ENCODE data around the gene ZIC1. TPM values are rescaled to one million over a fixed set of nuclear protein-coding genes. Genes with fewer than 3 reads are reported as not detected.

Gene ZIC1
- polyA plus RNA-seq, 1 donor (not counting 4 experiments of a cell fraction or from before 2014, with no cell fraction given), result not detected

DNA sequence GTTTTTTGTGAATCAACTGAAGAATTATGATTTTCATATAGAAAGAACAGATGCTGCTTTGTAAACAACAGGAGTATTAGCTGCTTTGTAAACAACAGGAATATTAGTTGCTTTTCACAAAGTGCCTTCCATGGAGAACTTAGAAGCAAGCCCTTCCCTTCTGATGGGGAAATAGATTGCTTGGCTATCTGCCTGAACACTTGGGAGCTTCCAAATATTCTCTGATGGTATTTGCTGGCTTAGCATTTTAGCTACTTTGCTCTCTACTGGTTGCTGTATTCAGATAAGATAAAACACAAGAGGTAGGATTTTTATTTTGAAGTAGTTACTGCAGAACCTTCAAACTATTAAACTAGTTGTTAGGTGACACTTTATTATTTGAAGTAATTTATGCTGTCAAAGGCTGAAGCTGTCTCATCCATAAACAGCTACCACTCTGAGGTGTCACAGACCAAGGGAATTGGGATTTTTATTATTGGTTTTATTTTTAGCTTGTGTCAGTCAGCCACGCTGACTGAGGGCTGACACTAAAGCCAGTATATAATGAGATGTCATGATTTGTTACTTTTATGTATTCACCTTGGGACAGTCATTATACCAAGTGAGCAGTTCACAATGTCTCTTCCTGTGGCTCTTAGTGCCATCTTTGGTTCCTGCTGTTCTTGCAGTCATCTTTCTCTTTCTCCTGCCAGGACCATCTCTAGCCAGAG lies 50.0 kb downstream of the ZIC1 start:
- no peak for DNase-seq (ENCODE audit: low read depth, low spot score)
- H3K9me1 ChIP-seq (ENCODE audit: control insufficient read depth, extremely low read depth, insufficient read depth, low read length), result no peaks in the 10 kb centered on the region
- no peaks in the 10 kb centered on the region for H3K9me3 ChIP-seq (ENCODE audit: control insufficient read depth, low read depth, low read length)
- TF ChIP-seq CTCF (optimal IDR thresholded peaks at IDR 0.05 in 1 of 3, IDR thresholded peaks at IDR 0.05 in 1 of 3, conservative IDR thresholded peaks at IDR 0.05 in 1 of 3; ENCODE audit: extremely low read depth in 1 of 3, insufficient read depth in 2 of 3, low read length in 3 of 3), result no peak
- no peak for TF ChIP-seq EZH2 (IDR thresholded peaks at IDR 0.05; ENCODE audit: low read length)
- no peak for FAIRE-seq
- no peak overlapping the region for H2AFZ ChIP-seq (ENCODE audit: control insufficient read depth, low read length)
- H3K36me3 ChIP-seq (ENCODE audit: control insufficient read depth in 2 of 2, extremely low read depth in 1 of 2, insufficient read depth in 2 of 2, low read length in 2 of 2), result no peaks in the 10 kb centered on the region
- dilution Hi-C loops (cut with MboI; ENCODE audit: extremely low pct_ligation_motif_present, low sequenced_read_pairs), result no loop called here
- H4K20me1 ChIP-seq (ENCODE audit: control insufficient read depth, extremely low read depth, insufficient read depth, low read length), result no peaks in the 10 kb centered on the region
- H3K9ac ChIP-seq (ENCODE audit: control insufficient read depth, extremely low read depth, insufficient read depth, low read length), result no peak overlapping the region
- H3K27ac ChIP-seq (ENCODE audit: control insufficient read depth, insufficient read depth, low read length), result no peak overlapping the region
- no peak overlapping the region for H3K4me3 ChIP-seq (ENCODE audit: control insufficient read depth in 2 of 3, extremely low read depth in 1 of 3, insufficient read depth in 2 of 3, low read depth in 1 of 3, low read length in 3 of 3)
- no peaks in the 10 kb centered on the region for H3K4me1 ChIP-seq (ENCODE audit: control insufficient read depth, extremely low read depth, insufficient read depth, low read length)
- no peak overlapping the region for H3K4me2 ChIP-seq (ENCODE audit: control insufficient read depth, extremely low read depth, insufficient read depth, low read depth, low read length)
- no peaks in the 10 kb centered on the region for H3K79me2 ChIP-seq (ENCODE audit: control insufficient read depth, insufficient read depth, low read length)
- H3K27me3 ChIP-seq (ENCODE audit: control insufficient read depth, extremely low read depth, insufficient read depth, low read length), result no peaks in the 10 kb centered on the region

DNA sequence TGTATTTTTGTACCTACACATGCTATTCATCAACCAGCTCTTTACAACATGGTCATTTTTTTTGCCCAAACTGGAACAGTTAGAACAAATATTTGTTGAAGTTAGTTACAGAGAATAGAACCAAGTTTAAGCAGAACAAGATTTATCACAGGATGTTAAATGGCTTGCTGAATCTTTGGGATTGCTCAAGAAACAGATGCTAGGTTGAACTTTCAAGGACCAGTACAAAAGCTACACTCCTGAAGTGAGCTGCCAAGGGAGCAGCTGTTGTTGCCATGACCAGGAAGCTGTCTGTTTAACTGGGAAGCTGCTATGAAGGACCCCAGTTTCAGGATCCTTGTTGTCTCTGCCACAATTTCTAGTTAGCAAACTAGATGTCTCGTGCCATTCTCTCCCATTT lies 53.7 kb downstream of the ZIC1 start:
- TF ChIP-seq EZH2 (IDR thresholded peaks at IDR 0.05; ENCODE audit: low read length) (no peak), CTCF (optimal IDR thresholded peaks at IDR 0.05 in 1 of 3, IDR thresholded peaks at IDR 0.05 in 1 of 3, conservative IDR thresholded peaks at IDR 0.05 in 1 of 3; ENCODE audit: extremely low read depth in 1 of 3, insufficient read depth in 2 of 3, low read length in 3 of 3) (no peak)
- Histone ChIP-seq H3K9ac (ENCODE audit: control insufficient read depth, extremely low read depth, insufficient read depth, low read length) (no peak overlapping the region), H2AFZ (ENCODE audit: control insufficient read depth, low read length) (no peak overlapping the region), H3K79me2 (ENCODE audit: control insufficient read depth, insufficient read depth, low read length) (no peaks in the 10 kb centered on the region), H3K4me2 (ENCODE audit: control insufficient read depth, extremely low read depth, insufficient read depth, low read depth, low read length) (no peak overlapping the region), H3K4me3 (ENCODE audit: control insufficient read depth in 2 of 3, extremely low read depth in 1 of 3, insufficient read depth in 2 of 3, low read depth in 1 of 3, low read length in 3 of 3) (no peak overlapping the region), H4K20me1 (ENCODE audit: control insufficient read depth, extremely low read depth, insufficient read depth, low read length) (no peaks in the 10 kb centered on the region), H3K9me3 (ENCODE audit: control insufficient read depth, low read depth, low read length) (no peaks in the 10 kb centered on the region), H3K27ac (ENCODE audit: control insufficient read depth, insufficient read depth, low read length) (no peak overlapping the region), H3K4me1 (ENCODE audit: control insufficient read depth, extremely low read depth, insufficient read depth, low read length) (no peaks in the 10 kb centered on the region), H3K9me1 (ENCODE audit: control insufficient read depth, extremely low read depth, insufficient read depth, low read length) (no peaks in the 10 kb centered on the region), H3K27me3 (ENCODE audit: control insufficient read depth, extremely low read depth, insufficient read depth, low read length) (no peaks in the 10 kb centered on the region), H3K36me3 (ENCODE audit: control insufficient read depth in 2 of 2, extremely low read depth in 1 of 2, insufficient read depth in 2 of 2, low read length in 2 of 2) (no peaks in the 10 kb centered on the region)
- no peak for FAIRE-seq
- dilution Hi-C loops (cut with MboI; ENCODE audit: extremely low pct_ligation_motif_present, low sequenced_read_pairs), result no loop called here
- DNase-seq (ENCODE audit: low read depth, low spot score), result no peak

Other genes starting within 250 kb of the ZIC1 start
- gene ZIC4, start 2.8 kb upstream of the ZIC1 start, polyA plus RNA-seq, result not detected in 3 replicates

All from keratinocyte (primary cell).